Inferior parietal cortex (tissue), 1 donor: ENCODE measurements around the gene SARM1.
"Not testable (repeated sequence)": the region's sequence is repeated elsewhere in the genome, so short reads cannot be mapped to it uniquely, and the experiment has no call there.

ENCODE experiments used
- DNase-seq: peaks from one replicate; pipeline ENCODE4 v3.0.0-alpha.2; 2016; ENCODE audit errors: extremely low spot score

The SARM1 gene

DNA sequence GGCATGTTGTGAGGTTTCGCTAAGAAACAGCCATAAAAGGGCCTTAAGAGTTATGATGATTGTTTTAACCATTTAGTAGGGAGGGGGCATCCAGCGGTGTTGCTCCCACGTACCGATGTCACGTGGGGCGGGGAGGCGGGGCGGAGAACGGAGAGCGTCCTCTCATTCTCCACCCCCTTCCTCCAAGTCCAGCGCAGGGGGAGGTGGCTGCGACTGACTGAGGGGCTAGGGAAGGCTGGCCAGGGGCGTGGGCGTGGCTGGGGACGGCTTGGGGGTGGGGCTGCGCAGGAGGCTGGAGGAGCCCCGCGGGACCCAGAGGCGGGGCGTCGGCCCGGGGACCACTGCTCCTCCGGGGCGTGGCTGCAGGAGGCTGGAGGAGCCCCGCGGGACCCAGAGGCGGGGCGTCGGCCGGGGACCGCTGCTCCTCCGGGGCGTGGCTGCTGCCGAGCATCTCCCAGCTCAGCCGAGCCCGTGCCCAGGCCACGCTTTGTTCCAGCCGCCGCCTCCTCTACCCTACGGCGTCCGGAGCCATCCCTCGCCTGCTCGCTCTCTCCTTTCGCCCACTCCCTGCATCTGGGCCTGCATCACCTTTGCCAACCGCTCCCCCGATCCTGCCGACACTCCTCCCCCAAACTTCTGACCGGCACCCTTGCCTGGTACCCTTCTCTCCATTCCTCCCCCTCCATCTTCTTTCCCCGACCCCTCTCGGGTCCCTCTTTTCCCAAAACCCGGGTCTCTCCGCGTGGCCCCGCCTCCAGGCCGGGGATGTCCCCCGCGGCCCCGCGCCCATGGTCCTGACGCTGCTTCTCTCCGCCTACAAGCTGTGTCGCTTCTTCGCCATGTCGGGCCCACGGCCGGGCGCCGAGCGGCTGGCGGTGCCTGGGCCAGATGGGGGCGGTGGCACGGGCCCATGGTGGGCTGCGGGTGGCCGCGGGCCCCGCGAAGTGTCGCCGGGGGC is at the start of gene SARM1:
Gene SARM1 (plus strand): TSS at position 450 of the 958 bp plus-strand sequence. CDS start 339 bp downstream, at position 789.
- peak; percentile 70 for DNase-seq

- DNase-seq = no peak
Observed at GRCh38 chr17:28324267-28324745, 47.2 kb upstream of the SARM1 start.

- DNase-seq = no peak
Observed at GRCh38 chr17:28324781-28325180, 46.7 kb upstream of the SARM1 start.

GRCh38 chr17:28325211-28325610 is 46.3 kb upstream of the SARM1 start:
- no peak for DNase-seq

DNA sequence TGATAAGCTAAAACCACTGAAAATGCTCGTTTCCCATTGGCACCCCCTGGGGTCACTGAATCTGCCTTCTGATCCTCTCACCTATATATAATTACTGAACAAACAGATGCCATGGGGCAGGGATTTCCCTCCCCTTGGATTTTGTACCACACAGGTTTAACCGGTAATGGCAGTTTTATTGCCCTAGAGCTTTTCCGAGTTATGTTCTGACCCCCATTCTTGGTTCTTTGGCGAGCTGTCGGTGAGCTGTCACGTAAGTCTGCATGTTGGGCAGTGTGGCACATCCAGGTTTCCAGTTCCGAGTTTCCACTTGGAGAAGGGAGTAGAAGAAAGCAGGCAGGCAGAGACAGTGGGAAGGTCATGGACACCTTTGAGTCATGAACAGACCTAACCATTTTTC is 45.4 kb upstream of the SARM1 start:
- DNase-seq = no peak

DNA sequence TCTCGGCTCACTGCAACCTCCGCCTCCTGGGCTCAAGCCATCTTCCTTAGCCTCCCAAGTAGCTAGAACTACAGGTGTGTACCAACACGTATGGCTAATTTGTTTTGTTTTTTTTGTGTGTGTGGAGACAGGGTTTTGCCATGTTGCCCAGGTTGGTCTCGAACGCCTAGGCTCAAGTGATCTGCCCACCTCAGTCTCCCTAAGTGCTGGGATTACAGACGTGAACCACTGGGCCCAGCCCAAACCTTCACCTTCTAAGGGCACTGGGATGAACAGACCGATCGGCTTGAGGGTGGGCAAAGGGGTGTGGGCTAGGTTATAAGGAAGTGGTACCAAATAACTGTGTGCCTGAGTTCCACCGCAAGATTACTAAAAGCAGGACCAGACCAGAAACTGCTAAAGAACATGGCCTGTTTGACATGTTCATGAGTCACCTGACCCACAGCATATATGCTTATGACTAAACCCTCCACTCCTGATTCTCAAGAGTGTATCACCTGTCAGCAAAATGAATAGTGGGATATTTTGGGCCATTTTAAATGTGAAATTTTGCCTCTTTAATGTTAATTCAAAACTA is 44.4 kb upstream of the SARM1 start:
- DNase-seq = no peak

GRCh38 chr17:28327709-28328108 is 43.8 kb upstream of the SARM1 start:
- no peak for DNase-seq

DNA sequence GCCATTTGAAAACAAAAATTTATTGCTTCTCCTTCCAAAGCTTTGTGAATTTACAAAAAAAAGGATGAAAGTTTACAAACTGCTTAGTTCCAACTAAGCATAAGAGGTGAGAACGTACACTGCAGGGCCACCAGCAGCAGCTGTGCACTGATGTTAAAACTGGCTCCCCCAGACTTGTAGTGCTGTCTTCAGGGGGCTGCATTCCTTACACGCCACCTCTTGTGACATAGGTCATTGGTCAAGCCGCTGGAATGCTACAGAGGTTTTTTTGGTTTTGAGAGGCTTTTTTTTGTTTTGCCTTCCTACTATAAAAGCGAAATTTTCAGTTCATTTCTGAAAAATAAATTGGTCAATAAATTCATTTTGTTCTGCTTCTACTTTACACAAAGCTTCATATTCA is 43.2 kb upstream of the SARM1 start:
- no peak for DNase-seq

DNA sequence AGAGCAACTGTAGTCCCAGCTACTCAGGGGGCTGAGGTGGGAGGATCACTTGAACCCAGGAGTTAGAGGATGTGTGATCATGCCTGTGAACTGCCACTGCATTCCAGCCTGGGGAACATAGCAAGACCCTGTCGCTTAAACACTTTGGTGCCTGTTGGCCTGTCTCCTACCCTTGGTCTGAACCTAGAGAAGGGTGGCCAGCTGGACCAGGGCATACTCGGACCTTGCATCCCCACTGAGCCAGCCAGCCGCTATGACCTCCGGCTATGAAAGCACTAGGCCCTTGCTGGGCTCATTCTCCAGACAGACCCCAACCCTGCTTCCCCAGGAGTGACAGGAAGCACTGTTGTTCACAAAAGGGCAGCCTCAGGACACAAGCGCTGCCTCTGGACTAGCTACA is 40.8 kb upstream of the SARM1 start:
- DNase-seq = no peak

- no peak for DNase-seq
Observed at GRCh38 chr17:28331891-28332420, 39.5 kb upstream of the SARM1 start.

GRCh38 chr17:28333083-28333746 is 38.3 kb upstream of the SARM1 start:
- no peak for DNase-seq

GRCh38 chr17:28334171-28334570 is 37.3 kb upstream of the SARM1 start:
- no peak for DNase-seq

GRCh38 chr17:28334666-28335200 is 36.8 kb upstream of the SARM1 start:
- no peak for DNase-seq

DNA sequence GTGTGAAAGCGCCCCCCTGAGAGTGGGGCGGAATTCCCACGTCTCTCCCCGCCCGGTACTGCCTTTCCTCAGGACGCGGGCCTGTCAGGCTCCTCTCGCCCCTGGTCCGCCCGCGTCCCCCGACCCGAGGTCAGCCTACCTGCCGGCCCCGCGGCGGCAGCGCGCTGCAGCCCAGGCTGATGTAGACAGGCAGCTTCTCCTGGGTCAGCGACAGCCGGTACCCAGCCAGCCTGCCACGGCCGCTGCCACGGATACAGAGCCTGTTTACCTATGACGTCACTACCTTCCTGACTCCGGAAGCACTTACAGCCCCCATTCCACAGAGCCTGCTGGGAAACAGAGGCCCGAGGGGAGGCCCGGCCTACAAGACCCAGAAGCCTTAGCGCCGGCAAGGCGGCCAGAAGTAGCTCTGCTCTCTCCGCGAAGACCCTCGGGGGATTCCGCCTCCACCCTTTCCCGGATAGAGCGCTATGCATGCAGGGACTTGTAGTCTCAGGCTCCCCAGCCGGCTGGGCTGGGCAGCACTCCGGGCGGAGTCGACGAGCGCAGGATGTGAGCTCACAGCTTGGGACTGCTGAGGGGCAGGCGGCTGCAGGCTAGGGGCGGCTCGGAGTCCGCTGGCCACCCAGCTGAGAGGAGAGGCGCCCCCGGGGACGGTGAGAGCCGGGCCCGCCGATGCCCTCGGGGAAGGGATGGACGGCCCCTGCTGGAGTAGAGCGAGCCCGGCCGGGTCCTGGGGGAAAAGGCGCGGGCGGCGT is 36.1 kb upstream of the SARM1 start, which contains the start of the genes IFT20 and TNFAIP1:
Gene IFT20 (minus strand): TSS at position 272 of the 758 bp plus-strand sequence. CDS start 3,487 bp downstream, outside the sequence.
Gene TNFAIP1 (plus strand): TSS at position 561 of the 758 bp plus-strand sequence. CDS start 3,761 bp downstream, outside the sequence.
- DNase-seq = peak; percentile 99

DNA sequence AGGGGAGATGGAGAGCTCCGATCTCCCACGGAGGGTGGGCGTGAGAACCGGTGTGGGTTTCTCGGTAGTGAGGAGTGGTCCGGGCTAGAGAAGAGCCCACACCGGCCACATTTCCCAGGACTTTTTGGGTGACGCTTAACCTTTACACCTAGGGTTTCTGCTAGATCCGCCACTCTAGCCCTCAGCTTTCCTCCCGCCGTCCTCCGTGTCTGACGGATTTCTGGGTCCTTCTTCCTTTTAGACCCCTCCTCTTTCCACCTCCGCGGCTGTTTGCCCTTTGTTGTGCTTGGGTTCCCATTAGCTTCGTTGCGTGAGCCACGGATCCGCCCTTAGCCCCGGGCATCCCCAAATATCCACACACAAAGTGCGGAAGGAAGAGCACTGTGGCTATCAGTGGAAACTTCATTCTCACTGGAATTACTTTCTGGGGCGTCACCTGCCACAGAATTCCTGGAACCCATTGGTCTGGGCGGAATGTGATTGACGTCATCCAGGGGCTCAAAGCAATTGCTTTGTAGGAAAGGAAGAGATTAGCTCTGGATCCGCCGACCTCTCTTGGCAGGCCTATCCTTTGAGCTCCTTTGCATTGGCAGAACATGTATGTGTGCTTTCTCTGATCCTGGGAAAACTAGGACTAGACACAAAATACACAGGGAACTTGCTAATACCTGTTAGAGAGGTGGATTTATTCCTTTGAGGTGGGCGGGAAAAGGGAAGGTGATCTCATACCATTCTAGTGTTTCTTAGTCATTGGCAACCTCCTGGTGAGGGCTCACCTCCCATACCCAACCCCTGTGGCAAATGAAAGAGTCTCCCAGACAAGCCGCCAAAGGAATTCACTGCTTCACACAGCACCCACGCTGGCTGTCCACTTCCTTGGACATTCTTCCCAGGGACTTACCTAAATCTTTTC is 35.3 kb upstream of the SARM1 start:
- peak; percentile 46 for DNase-seq

GRCh38 chr17:28338056-28338768 is 33.3 kb upstream of the SARM1 start:
- peak; percentile 42 for DNase-seq

- not testable (repeated sequence) for DNase-seq
Observed at GRCh38 chr17:28338769-28339212, 32.7 kb upstream of the SARM1 start.

DNA sequence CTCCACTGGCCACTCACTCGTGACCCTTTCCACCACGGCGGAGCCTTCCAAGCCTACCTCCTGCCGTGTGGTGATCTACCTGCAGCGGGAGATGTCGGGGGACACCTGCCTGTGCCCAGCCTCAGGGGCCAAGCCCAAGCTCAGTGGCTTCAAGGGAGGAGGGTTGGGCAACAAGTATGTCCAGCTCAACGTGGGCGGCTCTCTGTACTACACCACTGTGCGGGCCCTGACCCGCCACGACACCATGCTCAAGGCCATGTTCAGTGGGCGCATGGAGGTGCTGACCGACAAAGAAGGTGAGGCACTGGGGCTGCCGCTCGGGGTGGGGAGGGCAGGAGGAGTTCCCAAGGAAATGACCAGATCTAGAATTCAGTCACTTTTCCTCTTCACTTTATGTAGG is 32.1 kb upstream of the SARM1 start:
- DNase-seq = no peak

DNA sequence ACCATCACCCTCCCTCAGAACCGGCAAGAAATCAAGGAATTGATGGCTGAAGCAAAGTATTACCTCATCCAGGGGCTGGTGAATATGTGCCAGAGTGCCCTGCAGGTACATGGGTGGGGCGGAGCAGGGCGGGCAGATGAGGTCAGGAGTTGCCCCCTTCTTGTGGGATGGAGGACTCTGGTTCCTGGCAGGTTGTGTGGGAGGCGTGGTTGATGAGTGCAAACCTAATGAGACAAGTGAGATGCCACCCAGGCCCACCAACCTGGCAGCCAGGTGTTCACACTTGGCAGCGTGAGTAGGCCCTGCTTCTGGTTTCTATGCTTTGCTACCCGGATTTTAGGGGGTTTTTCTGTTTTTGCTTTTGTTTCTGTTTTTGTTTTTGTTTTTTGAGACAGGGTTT is 31.1 kb upstream of the SARM1 start:
- no peak for DNase-seq
